NB4 (cell line): Measurements from ENCODE around the gene DHDH.

Source experiments
- POLR2A ChIP-seq: IDR thresholded peaks from 2 replicates; pipeline ENCODE4 v1.6.1; 2011; ENCODE audit warnings: mild to moderate bottlenecking; ENCODE audit not compliant: insufficient read length; ENCODE audit errors: extremely low read depth
- TF ChIP-seq, protein P1 (sequence below): IDR thresholded peaks from one replicate; pipeline ENCODE4 v1.5.1; 2012; ENCODE audit warnings: low read depth, low read length
- TF ChIP-seq, protein P2 (sequence below): IDR thresholded peaks from 2 replicates; pipeline ENCODE4 v1.6.1; 2011; ENCODE audit warnings: low read depth, low read length

DNA sequence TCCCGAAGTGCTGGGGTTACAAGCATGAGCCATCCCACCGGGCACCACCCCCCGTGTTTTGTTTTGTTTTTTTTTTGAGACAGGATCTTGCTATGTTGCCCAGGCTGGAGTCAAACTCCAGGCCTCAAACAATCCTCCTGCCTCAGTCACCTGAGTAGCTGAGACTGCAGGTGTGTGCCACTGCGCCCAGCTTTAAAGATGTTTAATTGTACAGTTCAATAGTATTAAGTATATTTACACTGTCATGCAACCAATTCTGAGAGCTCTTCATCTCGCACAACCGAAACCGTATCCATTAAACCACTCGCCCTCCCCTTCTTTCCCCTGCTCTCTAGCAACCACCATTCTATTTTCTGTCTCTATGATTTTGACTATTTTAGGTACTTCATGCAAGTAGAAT is 17.7 kb upstream of the DHDH start:
- TF ChIP-seq, protein P1, sequence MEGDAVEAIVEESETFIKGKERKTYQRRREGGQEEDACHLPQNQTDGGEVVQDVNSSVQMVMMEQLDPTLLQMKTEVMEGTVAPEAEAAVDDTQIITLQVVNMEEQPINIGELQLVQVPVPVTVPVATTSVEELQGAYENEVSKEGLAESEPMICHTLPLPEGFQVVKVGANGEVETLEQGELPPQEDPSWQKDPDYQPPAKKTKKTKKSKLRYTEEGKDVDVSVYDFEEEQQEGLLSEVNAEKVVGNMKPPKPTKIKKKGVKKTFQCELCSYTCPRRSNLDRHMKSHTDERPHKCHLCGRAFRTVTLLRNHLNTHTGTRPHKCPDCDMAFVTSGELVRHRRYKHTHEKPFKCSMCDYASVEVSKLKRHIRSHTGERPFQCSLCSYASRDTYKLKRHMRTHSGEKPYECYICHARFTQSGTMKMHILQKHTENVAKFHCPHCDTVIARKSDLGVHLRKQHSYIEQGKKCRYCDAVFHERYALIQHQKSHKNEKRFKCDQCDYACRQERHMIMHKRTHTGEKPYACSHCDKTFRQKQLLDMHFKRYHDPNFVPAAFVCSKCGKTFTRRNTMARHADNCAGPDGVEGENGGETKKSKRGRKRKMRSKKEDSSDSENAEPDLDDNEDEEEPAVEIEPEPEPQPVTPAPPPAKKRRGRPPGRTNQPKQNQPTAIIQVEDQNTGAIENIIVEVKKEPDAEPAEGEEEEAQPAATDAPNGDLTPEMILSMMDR: no peak
- TF ChIP-seq POLR2A: no peak
- TF ChIP-seq, protein P2, sequence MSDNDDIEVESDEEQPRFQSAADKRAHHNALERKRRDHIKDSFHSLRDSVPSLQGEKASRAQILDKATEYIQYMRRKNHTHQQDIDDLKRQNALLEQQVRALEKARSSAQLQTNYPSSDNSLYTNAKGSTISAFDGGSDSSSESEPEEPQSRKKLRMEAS: no peak
